Measurements from ENCODE around the gene MTUS2.

DNA sequence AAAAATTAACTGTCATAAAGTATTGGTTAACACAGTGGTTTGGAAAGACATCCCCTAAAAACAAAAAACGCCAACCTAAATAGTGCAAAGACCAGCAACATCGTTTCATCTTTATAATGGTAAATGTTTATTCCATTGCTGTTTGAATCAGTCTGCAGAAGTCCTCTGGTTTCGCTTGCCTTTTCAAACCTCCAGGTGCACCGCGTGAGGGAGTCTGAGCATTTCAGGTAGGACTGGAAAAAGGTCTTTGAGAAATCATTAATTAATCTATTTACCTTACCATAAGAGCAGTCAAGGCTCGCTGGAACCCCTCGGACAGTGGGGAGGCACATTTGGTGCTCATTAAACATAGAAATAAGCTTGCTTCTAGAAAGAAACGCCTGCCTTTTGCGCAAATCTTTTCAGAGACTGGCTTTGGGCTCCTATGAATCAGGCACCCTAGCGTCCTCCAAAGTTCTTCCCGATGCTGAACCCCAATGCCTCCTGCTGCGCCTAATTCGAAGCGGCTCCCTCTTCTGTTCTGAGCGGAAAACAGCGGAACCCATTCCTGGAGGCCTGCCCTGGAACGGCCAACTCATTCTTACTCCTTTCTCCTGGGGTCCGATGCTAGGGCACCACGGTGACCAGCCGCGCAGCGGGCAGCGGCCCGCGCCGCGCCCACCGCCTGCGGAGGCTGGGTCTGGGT lies 951 bp upstream of the MTUS2 start:
- TF ChIP-seq SP1 (IDR thresholded peaks at IDR 0.05) (no peak), BHLHE40 (IDR thresholded peaks at IDR 0.05; ENCODE audit: borderline replicate concordance) (no peak), ZNF384 (IDR thresholded peaks at IDR 0.05) (no peak), FOXA1 (IDR thresholded peaks at IDR 0.05) (no peak), HDGF (IDR thresholded peaks at IDR 0.05; ENCODE audit: borderline replicate concordance) (no peak), SUZ12 (IDR thresholded peaks at IDR 0.05) (no peak), NFRKB (IDR thresholded peaks at IDR 0.05) (no peak), TARDBP (IDR thresholded peaks at IDR 0.05) (no peak), ARNT (IDR thresholded peaks at IDR 0.05) (no peak)

Data from HEK293T (cell line).